Natural killer cell treated with Interleukin-12 subunit alpha and Interleukin-12 subunit beta and Interleukin-15 and Interleukin-18, amount 100 ng/mL, for 72 hours (primary cell): ENCODE data around the gene PAPSS1. TPM values are rescaled to one million over a fixed set of nuclear protein-coding genes. Genes with fewer than 3 reads are reported as not detected.

Experiments
- ATAC-seq, 2 donors: fragments of 150-1000 bp; cut with Tn5 transposase in 1 of 2; sonication (Bioruptor Pico), chemical (Tn5 transposase) in 1 of 2; 2 replicates each; pipeline ENCODE4 v1.10.0; 2021
- DNase-seq: peaks from one replicate; pipeline ENCODE4 v3.0.0; 2022; ENCODE audit warnings: low spot score
- H3K27ac Mint-ChIP-seq, 2 donors: 1 replicate in 1 of 2; 2 replicates in 1 of 2; pipeline ENCODE4 v1.8.0; 2022; ENCODE audit warnings: mixed read lengths in 2 of 2, mild to moderate bottlenecking in 1 of 2, moderate library complexity in 1 of 2
- H3K27me3 Mint-ChIP-seq, 2 donors: 1 replicate in 1 of 2; 2 replicates in 1 of 2; pipeline ENCODE4 v1.8.0; 2022; ENCODE audit warnings: mixed read lengths in 2 of 2
- H3K36me3 Mint-ChIP-seq: one replicate; pipeline ENCODE4 v1.8.0; 2022; ENCODE audit warnings: mixed read lengths
- H3K4me1 Mint-ChIP-seq, 2 donors: 1 replicate in 1 of 2; 2 replicates in 1 of 2; pipeline ENCODE4 v1.8.0; 2022; ENCODE audit warnings: low read depth in 2 of 2, mixed read lengths in 2 of 2, mild to moderate bottlenecking in 1 of 2
- H3K4me3 Mint-ChIP-seq: one replicate; pipeline ENCODE4 v1.8.0; 2022; ENCODE audit warnings: mixed read lengths
- H3K9me3 Mint-ChIP-seq: 2 replicates; pipeline ENCODE4 v1.8.0; 2022; ENCODE audit warnings: mixed read lengths
- total RNA-seq, 2 donors: library from RNA; stranded (reverse); gene quantifications; one replicate each; pipeline ENCODE4 v1.2.3, GENCODE V29; 2022

The PAPSS1 gene
- total RNA-seq, 2 donors from 2014 or later, result 12.1 to 25.1 TPM

- no peak for ATAC-seq
- Mint-ChIP-seq H3K27ac (no peak overlapping the region), H3K4me1 (no peaks in the 10 kb centered on the region), H3K4me3 (no peak overlapping the region), H3K27me3 (no peaks in the 10 kb centered on the region), H3K9me3 (no peaks in the 10 kb centered on the region), H3K36me3 (peaks cover 8% of the 10 kb centered on the region)
- no peak for DNase-seq
Measured at GRCh38 chr4:107647591-107647990, 72.4 kb downstream of the PAPSS1 start.

- Mint-ChIP-seq H3K4me3 (no peak overlapping the region), H3K36me3 (peaks cover 8% of the 10 kb centered on the region)
- ATAC-seq, result no peak
Measured at GRCh38 chr4:107645604-107646003, 74.4 kb downstream of the PAPSS1 start.

GRCh38 chr4:107643021-107643420 lies 77.0 kb downstream of the PAPSS1 start:
- no peak overlapping the region for H3K4me3 Mint-ChIP-seq
- no peaks in the 10 kb centered on the region for H3K4me1 Mint-ChIP-seq
- ATAC-seq, result no peak
- no peaks in the 10 kb centered on the region for H3K9me3 Mint-ChIP-seq
- DNase-seq, result no peak
- H3K27me3 Mint-ChIP-seq, result no peaks in the 10 kb centered on the region
- H3K36me3 Mint-ChIP-seq, result peaks cover 8% of the 10 kb centered on the region
- no peak overlapping the region for H3K27ac Mint-ChIP-seq

More at GRCh38 chr4:107645604-107646003, 74.4 kb downstream of the PAPSS1 start:
- no peaks in the 10 kb centered on the region for H3K4me1 Mint-ChIP-seq
- no peak overlapping the region for H3K27ac Mint-ChIP-seq
- H3K27me3 Mint-ChIP-seq, result no peaks in the 10 kb centered on the region
- H3K9me3 Mint-ChIP-seq, result no peaks in the 10 kb centered on the region
- no peak for DNase-seq

GRCh38 chr4:107640878-107641277 lies 79.2 kb downstream of the PAPSS1 start:
- no peak overlapping the region for H3K4me3 Mint-ChIP-seq
- no peaks in the 10 kb centered on the region for H3K4me1 Mint-ChIP-seq
- H3K27me3 Mint-ChIP-seq, result no peaks in the 10 kb centered on the region
- no peak overlapping the region for H3K27ac Mint-ChIP-seq
- DNase-seq (no peak), ATAC-seq (no peak)
- H3K36me3 Mint-ChIP-seq, result peaks cover 8% of the 10 kb centered on the region
- no peaks in the 10 kb centered on the region for H3K9me3 Mint-ChIP-seq

GRCh38 chr4:107640197-107640596 lies 79.8 kb downstream of the PAPSS1 start:
- no peaks in the 10 kb centered on the region for H3K4me1 Mint-ChIP-seq
- no peak overlapping the region for H3K27ac Mint-ChIP-seq
- H3K9me3 Mint-ChIP-seq, result no peaks in the 10 kb centered on the region
- no peaks in the 10 kb centered on the region for H3K27me3 Mint-ChIP-seq
- H3K36me3 Mint-ChIP-seq, result peaks cover 8% of the 10 kb centered on the region
- ATAC-seq, result no peak
- no peak overlapping the region for H3K4me3 Mint-ChIP-seq
- no peak for DNase-seq

GRCh38 chr4:107635735-107636134 lies 84.3 kb downstream of the PAPSS1 start:
- no peak for ATAC-seq
- Mint-ChIP-seq H3K4me3 (no peak overlapping the region), H3K27ac (no peak overlapping the region), H3K9me3 (no peaks in the 10 kb centered on the region), H3K4me1 (no peaks in the 10 kb centered on the region), H3K36me3 (no peaks in the 10 kb centered on the region), H3K27me3 (no peaks in the 10 kb centered on the region)
- DNase-seq, result no peak

GRCh38 chr4:107631560-107631959 lies 88.5 kb downstream of the PAPSS1 start:
- DNase-seq, result no peak
- Mint-ChIP-seq H3K27me3 (no peaks in the 10 kb centered on the region), H3K4me1 (peaks cover 3 to 5% of the 10 kb centered on the region in 2 donors), H3K27ac (no peak overlapping the region), H3K9me3 (no peaks in the 10 kb centered on the region), H3K36me3 (peaks cover 11% of the 10 kb centered on the region), H3K4me3 (no peak overlapping the region)
- ATAC-seq, result no peak

GRCh38 chr4:107630185-107630705 lies 89.8 kb downstream of the PAPSS1 start:
- no peak for ATAC-seq
- Mint-ChIP-seq H3K36me3 (peaks cover 11% of the 10 kb centered on the region), H3K27ac (no peak overlapping the region), H3K4me3 (no peak overlapping the region), H3K27me3 (no peaks in the 10 kb centered on the region), H3K4me1 (peaks cover 3 to 5% of the 10 kb centered on the region in 2 donors), H3K9me3 (no peaks in the 10 kb centered on the region)
- no peak for DNase-seq

GRCh38 chr4:107629318-107629717 lies 90.7 kb downstream of the PAPSS1 start:
- no peak overlapping the region for H3K27ac Mint-ChIP-seq
- peaks cover 3 to 5% of the 10 kb centered on the region in 2 donors for H3K4me1 Mint-ChIP-seq
- peaks cover 11% of the 10 kb centered on the region for H3K36me3 Mint-ChIP-seq
- H3K4me3 Mint-ChIP-seq, result no peak overlapping the region
- DNase-seq, result no peak
- H3K9me3 Mint-ChIP-seq, result peaks cover 3% of the 10 kb centered on the region
- no peak for ATAC-seq
- H3K27me3 Mint-ChIP-seq, result no peaks in the 10 kb centered on the region

- no peak for DNase-seq
- Mint-ChIP-seq H3K4me1 (peaks cover 2 to 5% of the 10 kb centered on the region in 2 donors), H3K27ac (no peak overlapping the region), H3K4me3 (no peak overlapping the region), H3K9me3 (peaks cover 7% of the 10 kb centered on the region), H3K27me3 (no peaks in the 10 kb centered on the region), H3K36me3 (peaks cover 20% of the 10 kb centered on the region)
- ATAC-seq, result no peak
Measured at GRCh38 chr4:107625391-107625902, 94.6 kb downstream of the PAPSS1 start.

- H3K27ac Mint-ChIP-seq, result no peak overlapping the region
- peaks cover 12% of the 10 kb centered on the region for H3K36me3 Mint-ChIP-seq
- no peak overlapping the region for H3K4me3 Mint-ChIP-seq
- H3K9me3 Mint-ChIP-seq, result peaks cover 7% of the 10 kb centered on the region
- no peaks in the 10 kb centered on the region for H3K27me3 Mint-ChIP-seq
- no peaks in the 10 kb centered on the region for H3K4me1 Mint-ChIP-seq
- ATAC-seq, result no peak
- DNase-seq, result no peak
Measured at GRCh38 chr4:107624024-107624423, 96.0 kb downstream of the PAPSS1 start.

- H3K27ac Mint-ChIP-seq, result no peak overlapping the region
- no peaks in the 10 kb centered on the region for H3K27me3 Mint-ChIP-seq
- no peak overlapping the region for H3K4me3 Mint-ChIP-seq
- peaks cover 0 to 2% of the 10 kb centered on the region in 2 donors for H3K4me1 Mint-ChIP-seq
- peaks cover 11% of the 10 kb centered on the region for H3K36me3 Mint-ChIP-seq
- DNase-seq (no peak), ATAC-seq (no peak)
- H3K9me3 Mint-ChIP-seq, result peaks cover 7% of the 10 kb centered on the region
Measured at GRCh38 chr4:107622006-107622405, 98.0 kb downstream of the PAPSS1 start.

- Mint-ChIP-seq H3K4me1 (peaks cover 0 to 2% of the 10 kb centered on the region in 2 donors), H3K36me3 (peaks cover 15% of the 10 kb centered on the region), H3K27ac (no peak overlapping the region), H3K27me3 (no peaks in the 10 kb centered on the region), H3K4me3 (no peak overlapping the region), H3K9me3 (peaks cover 5% of the 10 kb centered on the region)
- ATAC-seq (no peak), DNase-seq (no peak)
Measured at GRCh38 chr4:107619731-107620130, 100.3 kb downstream of the PAPSS1 start.

GRCh38 chr4:107619066-107619465 lies 101.0 kb downstream of the PAPSS1 start:
- Mint-ChIP-seq H3K27ac (no peak overlapping the region), H3K4me3 (no peak overlapping the region), H3K9me3 (peaks cover 3% of the 10 kb centered on the region), H3K27me3 (no peaks in the 10 kb centered on the region), H3K36me3 (peaks cover 13% of the 10 kb centered on the region), H3K4me1 (peaks cover 0 to 2% of the 10 kb centered on the region in 2 donors)
- ATAC-seq, result no peak
- no peak for DNase-seq

- Mint-ChIP-seq H3K27me3 (no peaks in the 10 kb centered on the region), H3K4me3 (no peak overlapping the region), H3K36me3 (peaks cover 9% of the 10 kb centered on the region), H3K4me1 (peaks cover 0 to 2% of the 10 kb centered on the region in 2 donors), H3K27ac (no peak overlapping the region), H3K9me3 (no peaks in the 10 kb centered on the region)
- DNase-seq (no peak), ATAC-seq (no peak)
Measured at GRCh38 chr4:107618656-107619055, 101.4 kb downstream of the PAPSS1 start.
